Ovary (tissue), 9 donors: ENCODE data around the gene GUCY1B1. TPM values are rescaled to one million over a fixed set of nuclear protein-coding genes. Genes with fewer than 3 reads are reported as not detected.

Experiments
- DNase-seq, 5 donors: peaks; one replicate each; pipeline ENCODE4 v3.0.0-alpha.2; 2019 to 2020
- H3K27ac ChIP-seq, 2 donors: fragments of 200-600 bp; one replicate each; pipeline versions ENCODE4 v1.5.1 to v1.8.0; 2019 to 2022
- H3K27me3 ChIP-seq: fragments of 200-600 bp; one replicate; pipeline ENCODE4 v1.8.0; 2022
- H3K36me3 ChIP-seq: fragments of 200-600 bp; sonication (generic); one replicate; pipeline ENCODE4 v1.5.1; 2019
- H3K4me1 ChIP-seq: one replicate; pipeline ENCODE4 v1.8.1; 2013; ENCODE audit warnings: mild to moderate bottlenecking, moderate library complexity; ENCODE audit not compliant: insufficient read depth
- H3K4me3 ChIP-seq: fragments of 200-600 bp; sonication (generic); one replicate; pipeline ENCODE4 v1.5.1; 2017
- H3K9me3 ChIP-seq, 2 donors: fragments of 200-600 bp in 1 of 2; sonication (generic) in 1 of 2; one replicate each; pipeline versions ENCODE4 v1.5.1 to v1.8.1; 2013 to 2019; ENCODE audit warnings: mild to moderate bottlenecking in 1 of 2, moderate library complexity in 1 of 2
- CTCF ChIP-seq, 3 donors: fragments of 450-650 bp in 2 of 3; fragments of 200-600 bp in 1 of 3; IDR thresholded peaks; one replicate each; pipeline versions ENCODE4 v1.5.1 to v1.8.0; 2016 to 2022; ENCODE audit warnings: antibody characterized with exemption in 3 of 3, mild to moderate bottlenecking in 1 of 3
- EP300 ChIP-seq: sonication (generic); formaldehyde crosslinking; IDR thresholded peaks from one replicate; pipeline ENCODE4 v1.6.1; 2017; ENCODE audit warnings: antibody characterized with exemption
- POLR2A ChIP-seq: fragments of 450-650 bp; IDR thresholded peaks from one replicate; pipeline ENCODE4 v1.6.1; 2017; ENCODE audit warnings: antibody characterized with exemption, mild to moderate bottlenecking, moderate library complexity
- WGBS, 3 donors: extraction: QIAGEN DNeasy Blood & Tissue Kit in 1 of 3; methylation state at CpG; one replicate each; pipeline versions ENCODE4 v1.1.5 to v1.1.7; 2013 to 2017; 5-methylcytosine and 5-hydroxymethylcytosine counted together
- intact Hi-C, 4 donors: fragments of 100-400 bp; cut with DNase I; formaldehyde crosslinking; loops; one replicate each; pipeline versions ENCODE4 v1.11.0 to v1.15.1; 2022 to 2023
- polyA plus RNA-seq, 2 donors: library from polyadenylated mRNA; stranded (reverse); fragments of 200-250 nt in 1 of 2; fragments of 350-450 nt in 1 of 2; fragmentation: Illumina TruSeq in 1 of 2; extraction: RNeasy Lipid Tissue Mini Kit (QIAGEN cat#74804) in 1 of 2; gene quantifications; one replicate each; pipeline ENCODE4 v1.2.3, GENCODE V29; 2013 to 2014
- total RNA-seq, 7 donors: library from RNA; depleted of rRNA in 2 of 7; stranded (reverse); fragments of >200 nt in 2 of 7; fragmentation: NEBNext Ultra II Directional in 3 of 7; extraction: Animal tissue kit (Norgen Biotek cat#: 25700) in 3 of 7; gene quantifications; one replicate each; pipeline versions ENCODE4 v1.1.0 to v1.2.4, GENCODE V29; 2016 to 2023
- donor health status: DM: no; HTN: no; CAD: no; lungs with moderate emphysema.
- donor health status: DM: no; HTN: no; CAD: no.
- donor health status: Bipolar disorder and iron deficiency.
- donor health status: DM: yes; HTN: yes; CAD: no.
- donor health status: DM: no; HTN: no; CAD: no.
- donor health status: DM: yes; HTN: yes; CAD: no.

GUCY1B1 gene
- total and polyA plus RNA-seq, 9 donors, result 3.6 to 17.9 (median 6.2) TPM

GRCh38 chr4:155773196-155773800 lies 14.5 kb downstream of the GUCY1B1 start:
- WGBS, 3 donors, result 75 to 85% (median 81%) methylated on average over 4 of the region's 4 CpGs
- no peak overlapping the region for H3K4me3 ChIP-seq
- no peaks in the 10 kb centered on the region for H3K9me3 ChIP-seq
- intact Hi-C loops, result no loop called here
- H3K27ac ChIP-seq, result no peak overlapping the region
- H3K27me3 ChIP-seq, result no peaks in the 10 kb centered on the region
- H3K4me1 ChIP-seq, result no peaks in the 10 kb centered on the region
- DNase-seq, result no peak
- H3K36me3 ChIP-seq, result no peaks in the 10 kb centered on the region
- TF ChIP-seq EP300, result no peak
- TF ChIP-seq POLR2A, result no peak
- no peak for TF ChIP-seq CTCF (IDR thresholded peaks at IDR 0.05)

GRCh38 chr4:155774033-155774432 lies 15.2 kb downstream of the GUCY1B1 start:
- H3K36me3 ChIP-seq, result no peaks in the 10 kb centered on the region
- intact Hi-C loops, result no loop called here
- TF ChIP-seq CTCF (IDR thresholded peaks at IDR 0.05) (no peak), POLR2A (no peak), EP300 (no peak)
- no peaks in the 10 kb centered on the region for H3K9me3 ChIP-seq
- no peaks in the 10 kb centered on the region for H3K27me3 ChIP-seq
- no peak for DNase-seq
- no peaks in the 10 kb centered on the region for H3K4me1 ChIP-seq
- no peak overlapping the region for H3K27ac ChIP-seq
- WGBS, 3 donors, result 76 to 82% (median 81%) methylated on average over 4 of the region's 4 CpGs
- H3K4me3 ChIP-seq, result no peak overlapping the region

- no peak for DNase-seq
- H3K27ac ChIP-seq, result no peak overlapping the region
- no peaks in the 10 kb centered on the region for H3K4me1 ChIP-seq
- intact Hi-C loops, result no loop called here
- no peaks in the 10 kb centered on the region for H3K36me3 ChIP-seq
- no peak overlapping the region for H3K4me3 ChIP-seq
- no peaks in the 10 kb centered on the region for H3K9me3 ChIP-seq
- WGBS, 3 donors, result 18 to 29% (median 20%) methylated on average over 3 of the region's 3 CpGs
- TF ChIP-seq POLR2A (no peak), CTCF (IDR thresholded peaks at IDR 0.05) (no peak), EP300 (no peak)
- no peaks in the 10 kb centered on the region for H3K27me3 ChIP-seq
Measured at GRCh38 chr4:155777971-155778735, 19.3 kb downstream of the GUCY1B1 start.

DNA sequence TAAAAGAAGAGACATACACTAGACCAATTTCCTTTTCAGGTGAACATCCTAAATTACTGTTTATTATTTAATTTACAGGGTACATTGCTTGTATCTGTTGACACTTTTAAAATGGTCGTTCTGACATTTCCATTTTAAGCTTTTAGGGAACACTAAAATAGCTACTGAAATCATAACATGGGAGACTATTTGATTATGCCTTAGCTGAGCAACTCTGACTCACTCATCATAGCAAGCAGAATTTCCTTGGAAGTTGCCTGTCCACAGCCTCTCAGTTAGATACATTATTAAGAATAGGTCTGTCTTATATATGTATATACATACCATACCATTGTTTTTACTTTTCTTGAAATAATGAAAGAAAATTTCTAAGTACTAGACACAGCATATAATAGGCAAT lies 22.0 kb downstream of the GUCY1B1 start:
- Histone ChIP-seq H3K36me3 (no peaks in the 10 kb centered on the region), H3K4me1 (no peaks in the 10 kb centered on the region), H3K9me3 (no peaks in the 10 kb centered on the region), H3K27me3 (no peaks in the 10 kb centered on the region), H3K27ac (no peak overlapping the region), H3K4me3 (no peak overlapping the region)
- intact Hi-C loops, result loop anchor here in 1 of 4 donors (10.0 kb wide), 1 partner anchor 336 kb away; no protein-coding TSS in a partner anchor
- WGBS, 3 donors, result 12 to 40% (median 18%) methylated on average over 1 of the region's 1 CpG
- TF ChIP-seq POLR2A (no peak), CTCF (IDR thresholded peaks at IDR 0.05) (no peak), EP300 (no peak)
- no peak for DNase-seq
